H1 (cell line): ENCODE measurements around the gene ZFAND2B.

Experiments
- CEBPB ChIP-seq: IDR thresholded peaks from 2 replicates; pipeline ENCODE4 v1.6.1; 2012; ENCODE audit warnings: low read depth, low read length
- CREB1 ChIP-seq: IDR thresholded peaks from 2 replicates; pipeline ENCODE4 v1.6.1; 2012; ENCODE audit warnings: inconsistent platforms
- EZH2 ChIP-seq: fragments of 200-600 bp; sonication (generic); IDR thresholded peaks from 2 replicates; pipeline ENCODE4 v1.7.1; 2012; ENCODE audit warnings: low read depth, mild to moderate bottlenecking, moderate library complexity, low read length, inconsistent platforms; ENCODE audit not compliant: severe bottlenecking
- JUND ChIP-seq: IDR thresholded peaks from 2 replicates; pipeline ENCODE4 v1.6.1; 2011; ENCODE audit warnings: mild to moderate bottlenecking, improper control_type of control experiment, low read length
- RBBP5 ChIP-seq: IDR thresholded peaks from 2 replicates; pipeline ENCODE4 v1.7.1; 2012; ENCODE audit warnings: low read depth, mild to moderate bottlenecking, inconsistent platforms, low read length, moderate library complexity, borderline replicate concordance
- SIN3A ChIP-seq, 2 experiments: IDR thresholded peaks in 1 of 2; conservative IDR thresholded peaks in 1 of 2; 2 replicates each; pipeline ENCODE4 v1.6.1; 2011 to 2012; ENCODE audit warnings: low read length in 2 of 2, improper control_type of control experiment in 1 of 2, low read depth in 1 of 2, mild to moderate bottlenecking in 1 of 2
- TF ChIP-seq, protein P1 (sequence below), 3 experiments: IDR thresholded peaks; 1 replicate in 2 of 3; 2 replicates in 1 of 3; pipeline versions ENCODE4 v1.5.1 to v1.6.1; 2011; ENCODE audit warnings: low read length in 3 of 3, mild to moderate bottlenecking in 3 of 3, inconsistent platforms in 2 of 3, low read depth in 1 of 3, moderate library complexity in 1 of 3; ENCODE audit not compliant: insufficient read depth in 1 of 3; ENCODE audit errors: control extremely low read depth in 1 of 3

DNA sequence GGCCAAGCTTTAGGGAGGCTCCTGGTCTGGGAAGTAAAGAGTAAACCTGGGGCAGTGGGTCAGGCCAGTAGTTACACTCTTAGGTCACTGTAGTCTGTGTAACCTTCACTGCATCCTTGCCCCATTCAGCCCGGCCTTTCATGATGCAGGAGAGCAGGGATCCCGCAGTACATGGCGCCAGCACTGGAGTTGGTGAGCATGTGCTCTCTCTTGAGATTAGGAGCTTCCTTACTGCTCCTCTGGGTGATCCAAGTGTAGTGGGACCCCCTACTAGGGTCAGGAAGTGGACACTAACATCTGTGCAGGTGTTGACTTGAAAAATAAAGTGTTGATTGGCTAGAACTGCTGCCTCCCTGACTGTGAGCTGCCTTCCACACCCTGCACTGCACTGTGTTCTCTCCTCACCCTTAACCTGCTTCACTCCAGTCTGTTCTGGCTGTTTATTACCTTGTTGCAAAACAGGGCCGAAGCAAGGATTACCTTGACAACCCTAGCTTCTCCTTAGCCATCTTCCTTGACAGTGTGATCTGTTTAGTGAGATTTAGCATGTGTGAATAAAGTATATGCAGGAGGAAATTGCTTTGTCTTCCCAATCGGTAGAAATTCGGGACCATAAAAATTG, 23.3 kb upstream of the ZFAND2B start:
- TF ChIP-seq RBBP5 (no peak), EZH2 (no peak), JUND (no peak), SIN3A (conservative IDR thresholded peaks at IDR 0.05 in 1 of 2, IDR thresholded peaks at IDR 0.05 in 1 of 2; ENCODE audit: low read depth in 1 of 2, low read length in 2 of 2) (no peak), CREB1 (no peak), CEBPB (no peak)
- TF ChIP-seq, protein P1, sequence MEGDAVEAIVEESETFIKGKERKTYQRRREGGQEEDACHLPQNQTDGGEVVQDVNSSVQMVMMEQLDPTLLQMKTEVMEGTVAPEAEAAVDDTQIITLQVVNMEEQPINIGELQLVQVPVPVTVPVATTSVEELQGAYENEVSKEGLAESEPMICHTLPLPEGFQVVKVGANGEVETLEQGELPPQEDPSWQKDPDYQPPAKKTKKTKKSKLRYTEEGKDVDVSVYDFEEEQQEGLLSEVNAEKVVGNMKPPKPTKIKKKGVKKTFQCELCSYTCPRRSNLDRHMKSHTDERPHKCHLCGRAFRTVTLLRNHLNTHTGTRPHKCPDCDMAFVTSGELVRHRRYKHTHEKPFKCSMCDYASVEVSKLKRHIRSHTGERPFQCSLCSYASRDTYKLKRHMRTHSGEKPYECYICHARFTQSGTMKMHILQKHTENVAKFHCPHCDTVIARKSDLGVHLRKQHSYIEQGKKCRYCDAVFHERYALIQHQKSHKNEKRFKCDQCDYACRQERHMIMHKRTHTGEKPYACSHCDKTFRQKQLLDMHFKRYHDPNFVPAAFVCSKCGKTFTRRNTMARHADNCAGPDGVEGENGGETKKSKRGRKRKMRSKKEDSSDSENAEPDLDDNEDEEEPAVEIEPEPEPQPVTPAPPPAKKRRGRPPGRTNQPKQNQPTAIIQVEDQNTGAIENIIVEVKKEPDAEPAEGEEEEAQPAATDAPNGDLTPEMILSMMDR (IDR thresholded peaks at IDR 0.05; ENCODE audit: control extremely low read depth in 1 of 3, insufficient read depth in 1 of 3, low read depth in 1 of 3, low read length in 3 of 3) = no peak
